Measurements from ENCODE around the gene CFAP74. TPM values are rescaled to one million over a fixed set of nuclear protein-coding genes. Genes with fewer than 3 reads are reported as not detected.

CFAP74 gene
- total and polyA plus RNA-seq, 9 of the 15 experiments (the other 6 are each of a cell fraction or from before 2014, with no cell fraction given), result 0.03 to 0.15 (median 0.05) TPM; not detected in 6

GRCh38 chr1:2001773-2002411 is 1.7 kb downstream of the CFAP74 start (continued):
- TF ChIP-seq MLX (CRISPR knock-in tag; conservative IDR thresholded peaks at IDR 0.05) (no peak), SREBF1 (IDR thresholded peaks at IDR 0.05; ENCODE audit: borderline replicate concordance, low read depth, low read length) (no peak), ILK (tag; IDR thresholded peaks at IDR 0.05; ENCODE audit: borderline replicate concordance, low read depth) (no peak), ATF3 (IDR thresholded peaks at IDR 0.05) (peak; percentile 71), ATF3 (CRISPR knock-in tag; conservative IDR thresholded peaks at IDR 0.05) (no peak), MAFK (IDR thresholded peaks at IDR 0.05; ENCODE audit: low read length) (peak; percentile 99), CBX3 (IDR thresholded peaks at IDR 0.05; ENCODE audit: borderline replicate concordance in 1 of 2, low read length in 2 of 2) (no peak), ZNF197 (CRISPR knock-in tag; IDR thresholded peaks at IDR 0.05; ENCODE audit: low read depth) (peak; percentile 62; the same call in 1 of the 2 replicates), C11orf30 (IDR thresholded peaks at IDR 0.05; ENCODE audit: low read depth) (peak; percentile 97), ZMIZ1 (IDR thresholded peaks at IDR 0.05; ENCODE audit: low read depth in 2 of 2, low read length in 2 of 2) (no peak), HDAC2 (IDR thresholded peaks at IDR 0.05) (no peak), HNRNPH1 (optimal IDR thresholded peaks at IDR 0.05; ENCODE audit: low read depth, low read length) (no peak), HDAC8 (tag; IDR thresholded peaks at IDR 0.05) (0 out of 2 replicates have a peak, but pooled peaks have one; percentile 65), ZNF175 (CRISPR knock-in tag; IDR thresholded peaks at IDR 0.05; ENCODE audit: low read depth) (peak; percentile 83), MAFF (IDR thresholded peaks at IDR 0.05; ENCODE audit: low read length) (peak; percentile 99), CSDE1 (IDR thresholded peaks at IDR 0.05) (no peak), STAG1 (CRISPR knock-in tag; IDR thresholded peaks at IDR 0.05; ENCODE audit: borderline replicate concordance) (no peak), CTBP1 (IDR thresholded peaks at IDR 0.05; ENCODE audit: borderline replicate concordance) (peak; percentile 50; the same call in 1 of the 2 replicates), PCBP1 (IDR thresholded peaks at IDR 0.05; ENCODE audit: low read depth, low read length, poor library complexity, severe bottlenecking) (no peak), BRF2 (IDR thresholded peaks at IDR 0.05; ENCODE audit: borderline replicate concordance, insufficient read depth, insufficient read length) (no peak), MEIS2 (IDR thresholded peaks at IDR 0.05; ENCODE audit: partially characterized antibody) (peak; percentile 38), PML (IDR thresholded peaks at IDR 0.05; ENCODE audit: low read length) (no peak), SOX6 (IDR thresholded peaks at IDR 0.05) (0 out of 2 replicates have a peak, but pooled peaks have one; percentile 26)
